Measurements from ENCODE around the gene KRT32.

Gene KRT32

GRCh38 chr17:41504246-41504977 is 37.2 kb upstream of the KRT32 start:
- H3K27me3 ChIP-seq (ENCODE audit: control insufficient read depth, insufficient read depth, low read length), result no peaks in the 10 kb centered on the region
- no peak overlapping the region for H3K9ac ChIP-seq (ENCODE audit: low read length)
- H3K27ac ChIP-seq (ENCODE audit: low read depth, low read length), result no peak overlapping the region
- no peak overlapping the region for H3K4me3 ChIP-seq (ENCODE audit: low read length)
- peaks cover 3% of the 10 kb centered on the region for H3K4me1 ChIP-seq (ENCODE audit: control insufficient read depth, insufficient read depth, low read length)
- no peaks in the 10 kb centered on the region for H3K36me3 ChIP-seq (ENCODE audit: control insufficient read depth, insufficient read depth, low read length)

GRCh38 chr17:41503202-41503601 is 36.0 kb upstream of the KRT32 start:
- H3K36me3 ChIP-seq (ENCODE audit: control insufficient read depth, insufficient read depth, low read length), result no peaks in the 10 kb centered on the region

GRCh38 chr17:41500131-41500911 is 33.1 kb upstream of the KRT32 start:
- peaks cover 3% of the 10 kb centered on the region for H3K4me1 ChIP-seq (ENCODE audit: control insufficient read depth, insufficient read depth, low read length)
- H3K36me3 ChIP-seq (ENCODE audit: control insufficient read depth, insufficient read depth, low read length), result no peaks in the 10 kb centered on the region
- no peak overlapping the region for H3K9ac ChIP-seq (ENCODE audit: low read length)
- no peaks in the 10 kb centered on the region for H3K27me3 ChIP-seq (ENCODE audit: control insufficient read depth, insufficient read depth, low read length)
- H3K27ac ChIP-seq (ENCODE audit: low read depth, low read length), result no peak overlapping the region
- H3K4me3 ChIP-seq (ENCODE audit: low read length), result no peak overlapping the region

More at GRCh38 chr17:41503202-41503601, 36.0 kb upstream of the KRT32 start:
- Histone ChIP-seq H3K27ac (ENCODE audit: low read depth, low read length) (no peak overlapping the region), H3K4me3 (ENCODE audit: low read length) (no peak overlapping the region), H3K27me3 (ENCODE audit: control insufficient read depth, insufficient read depth, low read length) (no peaks in the 10 kb centered on the region), H3K4me1 (ENCODE audit: control insufficient read depth, insufficient read depth, low read length) (peaks cover 3% of the 10 kb centered on the region), H3K9ac (ENCODE audit: low read length) (no peak overlapping the region)

GRCh38 chr17:41499714-41500113 is 32.5 kb upstream of the KRT32 start:
- Histone ChIP-seq H3K4me1 (ENCODE audit: control insufficient read depth, insufficient read depth, low read length) (peaks cover 3% of the 10 kb centered on the region), H3K4me3 (ENCODE audit: low read length) (no peak overlapping the region), H3K27me3 (ENCODE audit: control insufficient read depth, insufficient read depth, low read length) (no peaks in the 10 kb centered on the region), H3K9ac (ENCODE audit: low read length) (no peak overlapping the region), H3K36me3 (ENCODE audit: control insufficient read depth, insufficient read depth, low read length) (no peaks in the 10 kb centered on the region), H3K27ac (ENCODE audit: low read depth, low read length) (no peak overlapping the region)

GRCh38 chr17:41498276-41498675 is 31.1 kb upstream of the KRT32 start:
- H3K4me3 ChIP-seq (ENCODE audit: low read length), result no peak overlapping the region
- no peak overlapping the region for H3K9ac ChIP-seq (ENCODE audit: low read length)
- H3K27ac ChIP-seq (ENCODE audit: low read depth, low read length), result no peak overlapping the region
- no peaks in the 10 kb centered on the region for H3K36me3 ChIP-seq (ENCODE audit: control insufficient read depth, insufficient read depth, low read length)
- H3K4me1 ChIP-seq (ENCODE audit: control insufficient read depth, insufficient read depth, low read length), result no peaks in the 10 kb centered on the region
- no peaks in the 10 kb centered on the region for H3K27me3 ChIP-seq (ENCODE audit: control insufficient read depth, insufficient read depth, low read length)

GRCh38 chr17:41496803-41497484 is 29.8 kb upstream of the KRT32 start:
- Histone ChIP-seq H3K4me3 (ENCODE audit: low read length) (no peak overlapping the region), H3K27me3 (ENCODE audit: control insufficient read depth, insufficient read depth, low read length) (no peaks in the 10 kb centered on the region), H3K9ac (ENCODE audit: low read length) (peak overlapping the region; percentile 6), H3K4me1 (ENCODE audit: control insufficient read depth, insufficient read depth, low read length) (no peaks in the 10 kb centered on the region), H3K36me3 (ENCODE audit: control insufficient read depth, insufficient read depth, low read length) (no peaks in the 10 kb centered on the region), H3K27ac (ENCODE audit: low read depth, low read length) (no peak overlapping the region)

- Histone ChIP-seq H3K9ac (ENCODE audit: low read length) (no peak overlapping the region), H3K4me1 (ENCODE audit: control insufficient read depth, insufficient read depth, low read length) (no peaks in the 10 kb centered on the region), H3K27ac (ENCODE audit: low read depth, low read length) (no peak overlapping the region), H3K36me3 (ENCODE audit: control insufficient read depth, insufficient read depth, low read length) (no peaks in the 10 kb centered on the region), H3K4me3 (ENCODE audit: low read length) (no peak overlapping the region), H3K27me3 (ENCODE audit: control insufficient read depth, insufficient read depth, low read length) (no peaks in the 10 kb centered on the region)
Observed at GRCh38 chr17:41494524-41494923, 27.3 kb upstream of the KRT32 start.

- H3K27me3 ChIP-seq (ENCODE audit: control insufficient read depth, insufficient read depth, low read length), result no peaks in the 10 kb centered on the region
- H3K4me1 ChIP-seq (ENCODE audit: control insufficient read depth, insufficient read depth, low read length), result no peaks in the 10 kb centered on the region
- no peak overlapping the region for H3K27ac ChIP-seq (ENCODE audit: low read depth, low read length)
- H3K36me3 ChIP-seq (ENCODE audit: control insufficient read depth, insufficient read depth, low read length), result no peaks in the 10 kb centered on the region
- no peak overlapping the region for H3K9ac ChIP-seq (ENCODE audit: low read length)
- no peak overlapping the region for H3K4me3 ChIP-seq (ENCODE audit: low read length)
Observed at GRCh38 chr17:41492771-41493170, 25.6 kb upstream of the KRT32 start.

- H3K36me3 ChIP-seq (ENCODE audit: control insufficient read depth, insufficient read depth, low read length), result no peaks in the 10 kb centered on the region
- H3K4me3 ChIP-seq (ENCODE audit: low read length), result no peak overlapping the region
- no peaks in the 10 kb centered on the region for H3K27me3 ChIP-seq (ENCODE audit: control insufficient read depth, insufficient read depth, low read length)
- no peaks in the 10 kb centered on the region for H3K4me1 ChIP-seq (ENCODE audit: control insufficient read depth, insufficient read depth, low read length)
- no peak overlapping the region for H3K9ac ChIP-seq (ENCODE audit: low read length)
- H3K27ac ChIP-seq (ENCODE audit: low read depth, low read length), result no peak overlapping the region
Observed at GRCh38 chr17:41492351-41492750, 25.2 kb upstream of the KRT32 start.

GRCh38 chr17:41491476-41491875 is 24.3 kb upstream of the KRT32 start:
- Histone ChIP-seq H3K9ac (ENCODE audit: low read length) (no peak overlapping the region), H3K27me3 (ENCODE audit: control insufficient read depth, insufficient read depth, low read length) (no peaks in the 10 kb centered on the region)

GRCh38 chr17:41490000-41490990 is 23.1 kb upstream of the KRT32 start:
- no peaks in the 10 kb centered on the region for H3K27me3 ChIP-seq (ENCODE audit: control insufficient read depth, insufficient read depth, low read length)
- no peaks in the 10 kb centered on the region for H3K36me3 ChIP-seq (ENCODE audit: control insufficient read depth, insufficient read depth, low read length)
- no peak overlapping the region for H3K27ac ChIP-seq (ENCODE audit: low read depth, low read length)
- H3K9ac ChIP-seq (ENCODE audit: low read length), result no peak overlapping the region
- H3K4me1 ChIP-seq (ENCODE audit: control insufficient read depth, insufficient read depth, low read length), result no peaks in the 10 kb centered on the region
- H3K4me3 ChIP-seq (ENCODE audit: low read length), result no peak overlapping the region

More at GRCh38 chr17:41491476-41491875, 24.3 kb upstream of the KRT32 start:
- Histone ChIP-seq H3K27ac (ENCODE audit: low read depth, low read length) (no peak overlapping the region), H3K4me1 (ENCODE audit: control insufficient read depth, insufficient read depth, low read length) (no peaks in the 10 kb centered on the region), H3K4me3 (ENCODE audit: low read length) (no peak overlapping the region), H3K36me3 (ENCODE audit: control insufficient read depth, insufficient read depth, low read length) (no peaks in the 10 kb centered on the region)

Measured in rectal smooth muscle tissue (tissue), 1 donor.